Ovary (tissue), 9 donors: ENCODE results near the gene NDST3. TPM values are rescaled to one million over a fixed set of nuclear protein-coding genes. Genes with fewer than 3 reads are reported as not detected.

Experiments
- DNase-seq, 5 donors: peaks; one replicate each; pipeline ENCODE4 v3.0.0-alpha.2; 2019 to 2020
- H3K27ac ChIP-seq, 2 donors: fragments of 200-600 bp; one replicate each; pipeline versions ENCODE4 v1.5.1 to v1.8.0; 2019 to 2022
- H3K27me3 ChIP-seq: fragments of 200-600 bp; one replicate; pipeline ENCODE4 v1.8.0; 2022
- H3K36me3 ChIP-seq: fragments of 200-600 bp; sonication (generic); one replicate; pipeline ENCODE4 v1.5.1; 2019
- H3K4me1 ChIP-seq: one replicate; pipeline ENCODE4 v1.8.1; 2013; ENCODE audit warnings: mild to moderate bottlenecking, moderate library complexity; ENCODE audit not compliant: insufficient read depth
- H3K4me3 ChIP-seq: fragments of 200-600 bp; sonication (generic); one replicate; pipeline ENCODE4 v1.5.1; 2017
- H3K9me3 ChIP-seq, 2 donors: fragments of 200-600 bp in 1 of 2; sonication (generic) in 1 of 2; one replicate each; pipeline versions ENCODE4 v1.5.1 to v1.8.1; 2013 to 2019; ENCODE audit warnings: mild to moderate bottlenecking in 1 of 2, moderate library complexity in 1 of 2
- EP300 ChIP-seq: sonication (generic); formaldehyde crosslinking; IDR thresholded peaks from one replicate; pipeline ENCODE4 v1.6.1; 2017; ENCODE audit warnings: antibody characterized with exemption
- POLR2A ChIP-seq: fragments of 450-650 bp; IDR thresholded peaks from one replicate; pipeline ENCODE4 v1.6.1; 2017; ENCODE audit warnings: antibody characterized with exemption, mild to moderate bottlenecking, moderate library complexity
- WGBS, 3 donors: extraction: QIAGEN DNeasy Blood & Tissue Kit in 1 of 3; methylation state at CpG; one replicate each; pipeline versions ENCODE4 v1.1.5 to v1.1.7; 2013 to 2017; 5-methylcytosine and 5-hydroxymethylcytosine counted together
- intact Hi-C, 4 donors: fragments of 100-400 bp; cut with DNase I; formaldehyde crosslinking; loops; one replicate each; pipeline versions ENCODE4 v1.11.0 to v1.15.1; 2022 to 2023
- polyA plus RNA-seq, 2 donors: library from polyadenylated mRNA; stranded (reverse); fragments of 200-250 nt in 1 of 2; fragments of 350-450 nt in 1 of 2; fragmentation: Illumina TruSeq in 1 of 2; extraction: RNeasy Lipid Tissue Mini Kit (QIAGEN cat#74804) in 1 of 2; gene quantifications; one replicate each; pipeline ENCODE4 v1.2.3, GENCODE V29; 2013 to 2014
- total RNA-seq, 7 donors: library from RNA; depleted of rRNA in 2 of 7; stranded (reverse); fragments of >200 nt in 2 of 7; fragmentation: NEBNext Ultra II Directional in 3 of 7; extraction: Animal tissue kit (Norgen Biotek cat#: 25700) in 3 of 7; gene quantifications; one replicate each; pipeline versions ENCODE4 v1.1.0 to v1.2.4, GENCODE V29; 2016 to 2023
- TF ChIP-seq, protein P1 (sequence below), 3 donors: fragments of 450-650 bp in 2 of 3; fragments of 200-600 bp in 1 of 3; IDR thresholded peaks; one replicate each; pipeline versions ENCODE4 v1.5.1 to v1.8.0; 2016 to 2022; ENCODE audit warnings: antibody characterized with exemption in 3 of 3, mild to moderate bottlenecking in 1 of 3
- donor health status: DM: no; HTN: no; CAD: no; lungs with moderate emphysema.
- donor health status: DM: no; HTN: no; CAD: no.
- donor health status: Bipolar disorder and iron deficiency.
- donor health status: DM: yes; HTN: yes; CAD: no.
- donor health status: DM: no; HTN: no; CAD: no.
- donor health status: DM: yes; HTN: yes; CAD: no.

NDST3 gene
- total and polyA plus RNA-seq, 9 donors = 0.02 to 2.4 (median 0.07) TPM; not detected in 2

DNA sequence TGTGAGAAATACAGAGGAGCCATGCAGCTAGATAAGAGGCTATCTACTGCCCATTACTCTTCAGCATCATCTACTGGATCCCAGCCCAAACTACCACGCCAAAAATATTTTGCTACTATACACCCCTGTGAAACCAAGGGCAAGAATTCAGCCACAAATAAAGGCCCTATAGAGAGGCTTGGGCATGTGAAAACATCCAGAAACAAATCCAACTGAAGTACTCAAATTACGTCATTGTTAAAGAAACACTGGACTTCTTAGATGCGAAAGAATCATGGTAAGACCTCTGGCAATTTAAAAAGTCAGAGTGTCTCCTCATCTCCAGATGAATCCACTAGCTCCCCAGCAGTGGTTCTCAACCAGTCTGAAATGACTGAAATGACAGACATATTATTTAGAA, 12.8 kb downstream of the NDST3 start:
- no peak for DNase-seq
- intact Hi-C loops = no loop called here
- H3K4me1 ChIP-seq = no peaks in the 10 kb centered on the region
- no peak for TF ChIP-seq EP300
- no peak for TF ChIP-seq POLR2A
- TF ChIP-seq, protein P1, sequence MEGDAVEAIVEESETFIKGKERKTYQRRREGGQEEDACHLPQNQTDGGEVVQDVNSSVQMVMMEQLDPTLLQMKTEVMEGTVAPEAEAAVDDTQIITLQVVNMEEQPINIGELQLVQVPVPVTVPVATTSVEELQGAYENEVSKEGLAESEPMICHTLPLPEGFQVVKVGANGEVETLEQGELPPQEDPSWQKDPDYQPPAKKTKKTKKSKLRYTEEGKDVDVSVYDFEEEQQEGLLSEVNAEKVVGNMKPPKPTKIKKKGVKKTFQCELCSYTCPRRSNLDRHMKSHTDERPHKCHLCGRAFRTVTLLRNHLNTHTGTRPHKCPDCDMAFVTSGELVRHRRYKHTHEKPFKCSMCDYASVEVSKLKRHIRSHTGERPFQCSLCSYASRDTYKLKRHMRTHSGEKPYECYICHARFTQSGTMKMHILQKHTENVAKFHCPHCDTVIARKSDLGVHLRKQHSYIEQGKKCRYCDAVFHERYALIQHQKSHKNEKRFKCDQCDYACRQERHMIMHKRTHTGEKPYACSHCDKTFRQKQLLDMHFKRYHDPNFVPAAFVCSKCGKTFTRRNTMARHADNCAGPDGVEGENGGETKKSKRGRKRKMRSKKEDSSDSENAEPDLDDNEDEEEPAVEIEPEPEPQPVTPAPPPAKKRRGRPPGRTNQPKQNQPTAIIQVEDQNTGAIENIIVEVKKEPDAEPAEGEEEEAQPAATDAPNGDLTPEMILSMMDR (IDR thresholded peaks at IDR 0.05) = no peak
- 91 to 98% (median 96%) methylated on average over 3 of the region's 3 CpGs for WGBS, 3 donors
- H3K4me3 ChIP-seq = no peak overlapping the region
- H3K27ac ChIP-seq = no peak overlapping the region
- no peaks in the 10 kb centered on the region for H3K9me3 ChIP-seq
- no peaks in the 10 kb centered on the region for H3K36me3 ChIP-seq
- no peaks in the 10 kb centered on the region for H3K27me3 ChIP-seq

DNA sequence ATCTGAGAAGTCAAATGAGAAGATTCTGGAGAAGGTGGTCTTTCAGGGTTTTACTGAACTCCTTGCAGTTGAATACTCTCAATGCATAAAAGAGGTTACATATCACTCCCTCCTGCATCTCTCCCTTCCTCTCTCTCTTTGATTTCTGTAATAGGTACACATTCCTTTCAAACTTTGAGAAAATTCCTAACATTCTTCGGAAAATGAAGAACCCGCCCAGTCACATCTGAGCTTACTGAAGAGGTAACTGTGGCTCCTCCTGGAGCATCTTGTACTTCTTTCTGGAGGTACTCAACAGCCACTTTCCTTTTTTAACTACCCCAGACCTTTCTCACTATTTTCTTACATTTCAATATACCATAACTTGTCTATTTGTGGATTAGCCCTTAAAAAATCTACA, 24.7 kb downstream of the NDST3 start:
- no peak for DNase-seq
- no peaks in the 10 kb centered on the region for H3K9me3 ChIP-seq
- intact Hi-C loops = no loop called here
- TF ChIP-seq, protein P1 (IDR thresholded peaks at IDR 0.05) = no peak
- no peak for TF ChIP-seq EP300
- TF ChIP-seq POLR2A = no peak
- H3K4me3 ChIP-seq = no peak overlapping the region
- no peak overlapping the region for H3K27ac ChIP-seq
- WGBS, 3 donors = 83 to 92% (median 88%) methylated on average over 2 of the region's 2 CpGs
- H3K36me3 ChIP-seq = no peaks in the 10 kb centered on the region
- no peaks in the 10 kb centered on the region for H3K27me3 ChIP-seq
- no peaks in the 10 kb centered on the region for H3K4me1 ChIP-seq

DNA sequence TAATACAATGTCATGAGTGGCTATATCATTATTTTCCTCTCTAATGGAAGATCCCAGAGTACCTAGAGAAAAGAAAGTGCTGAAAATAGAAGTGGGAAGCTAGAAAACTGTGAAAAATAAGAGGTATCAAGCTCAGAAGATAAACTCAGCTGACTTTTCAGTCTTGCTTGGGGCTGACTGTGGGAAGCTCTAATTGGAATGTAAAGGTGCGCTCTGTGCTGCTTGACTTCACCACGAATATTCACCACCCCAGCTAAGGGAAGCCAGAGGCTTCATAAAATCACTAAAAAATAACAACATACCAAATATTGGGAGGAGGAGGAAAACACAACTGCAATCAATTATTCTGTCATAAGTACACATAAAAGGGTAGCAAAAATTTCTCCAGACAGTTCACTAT, 25.1 kb downstream of the NDST3 start:
- WGBS, 3 donors = 73 to 76% (median 75%) methylated on average over 2 of the region's 2 CpGs
- TF ChIP-seq POLR2A = no peak
- TF ChIP-seq, protein P1 (IDR thresholded peaks at IDR 0.05) = no peak
- TF ChIP-seq EP300 = no peak
- Histone ChIP-seq H3K9me3 (no peaks in the 10 kb centered on the region), H3K27me3 (no peaks in the 10 kb centered on the region), H3K36me3 (no peaks in the 10 kb centered on the region), H3K4me3 (no peak overlapping the region), H3K4me1 (no peaks in the 10 kb centered on the region), H3K27ac (no peak overlapping the region)
- no peak for DNase-seq
- intact Hi-C loops = no loop called here

DNA sequence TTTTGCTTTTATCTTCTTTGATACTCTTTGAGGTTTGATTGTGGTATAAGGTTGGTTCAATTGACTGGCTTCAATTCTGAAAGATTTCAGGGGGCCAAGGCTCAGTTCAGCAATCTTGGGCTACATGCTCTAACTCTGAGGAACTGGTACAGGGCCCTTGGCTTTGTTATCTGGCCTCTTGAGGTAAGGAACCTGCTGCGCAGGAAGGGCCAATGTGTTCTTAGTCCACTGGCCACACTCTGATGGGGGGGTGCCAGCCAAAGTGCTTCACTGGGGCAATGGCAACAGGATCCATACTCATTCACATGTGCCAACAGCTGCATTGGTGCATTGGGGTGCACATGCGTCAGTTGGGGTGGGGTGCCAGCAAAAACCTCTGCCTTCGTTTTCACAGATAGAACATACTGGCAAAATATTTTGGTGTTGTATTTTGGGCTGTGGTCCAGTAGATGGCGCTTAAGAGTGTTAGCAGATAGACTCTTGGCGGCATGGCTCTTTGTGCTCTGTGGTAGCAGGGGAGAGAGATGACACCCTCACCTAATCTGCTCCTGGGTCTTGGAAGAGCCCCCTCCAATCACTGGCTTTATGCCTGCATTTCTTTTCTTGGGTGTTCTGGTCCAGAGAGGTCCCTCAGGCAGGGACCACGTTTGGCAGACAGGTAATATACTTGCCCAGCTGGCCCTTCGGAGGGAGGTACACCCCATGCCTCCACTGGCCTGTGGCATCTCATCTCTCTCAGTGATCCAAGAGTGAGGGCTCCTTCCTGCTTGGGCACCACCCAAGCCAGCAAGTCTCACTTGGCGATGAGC, 42.9 kb downstream of the NDST3 start:
- Histone ChIP-seq H3K9me3 (no peaks in the 10 kb centered on the region), H3K27me3 (no peaks in the 10 kb centered on the region), H3K4me3 (no peak overlapping the region), H3K4me1 (no peaks in the 10 kb centered on the region), H3K36me3 (no peaks in the 10 kb centered on the region), H3K27ac (no peak overlapping the region)
- no peak for DNase-seq
- TF ChIP-seq POLR2A (no peak), EP300 (no peak)
- TF ChIP-seq, protein P1 (IDR thresholded peaks at IDR 0.05) = no peak
- intact Hi-C loops = no loop called here
- WGBS, 3 donors = 64 to 71% (median 70%) methylated on average over 8 of the region's 8 CpGs
